OCI-LY7 (cell line): ENCODE data around the gene FAM118B. TPM values are rescaled to one million over a fixed set of nuclear protein-coding genes. Genes with fewer than 3 reads are reported as not detected.

Source experiments
- BruUV-seq: library from RNA; stranded (reverse); fragments of 400-500 nt; replicated peaks from 2 replicates; lab custom pipeline; 2021; lab: Mats Ljungman, UMichigan
- CTCF ChIA-PET: fragments of 300-600 bp; sonication (Branson Sonifier 250); formaldehyde crosslinking; loops from one replicate; lab custom pipeline; 2022; ENCODE audit warnings: antibody characterized with exemption; ENCODE audit not compliant: unreplicated experiment; lab: Charles Lee
- POLR2A ChIA-PET: fragments of 300-600 bp; sonication (Branson Sonifier 250); formaldehyde crosslinking; loops from one replicate; lab custom pipeline; 2022; ENCODE audit warnings: antibody characterized with exemption; lab: Charles Lee
- DNase-seq: peaks from one replicate; pipeline ENCODE4 v3.0.0-alpha.2; 2015; ENCODE audit warnings: low spot score
- H2AFZ ChIP-seq: fragments of 200-600 bp; sonication (generic), shearing (Covaris generic); 2 replicates; pipeline ENCODE4 v1.6.1; 2014; ENCODE audit warnings: mild to moderate bottlenecking, antibody characterized with exemption, low read length, moderate library complexity
- H3K27ac ChIP-seq: fragments of 200-600 bp; sonication (generic); 2 replicates; pipeline ENCODE4 v1.5.1; 2014; ENCODE audit warnings: mixed run types, low read depth, mild to moderate bottlenecking, moderate library complexity, low read length, inconsistent platforms; ENCODE audit not compliant: poor library complexity, severe bottlenecking
- H3K36me3 ChIP-seq: fragments of 200-600 bp; sonication (generic); 2 replicates; pipeline ENCODE4 v1.6.1; 2014; ENCODE audit warnings: mild to moderate bottlenecking, antibody characterized with exemption, low read length, moderate library complexity, mixed read lengths; ENCODE audit not compliant: insufficient read depth
- H3K4me1 ChIP-seq: fragments of 200-600 bp; sonication (generic); 2 replicates; pipeline ENCODE4 v1.5.1; 2014; ENCODE audit warnings: mild to moderate bottlenecking, low read length; ENCODE audit not compliant: insufficient read depth, poor library complexity, severe bottlenecking
- H3K4me2 ChIP-seq: fragments of 200-600 bp; sonication (generic); 2 replicates; pipeline ENCODE4 v1.6.1; 2014; ENCODE audit warnings: mild to moderate bottlenecking, low read length
- H3K4me3 ChIP-seq: fragments of 200-600 bp; sonication (generic); 2 replicates; pipeline ENCODE4 v1.5.1; 2014; ENCODE audit warnings: mild to moderate bottlenecking, low read depth, low read length; ENCODE audit not compliant: poor library complexity, severe bottlenecking
- H3K79me2 ChIP-seq: fragments of 200-600 bp; sonication (generic); 2 replicates; pipeline ENCODE4 v1.6.1; 2016; ENCODE audit warnings: low read depth, mild to moderate bottlenecking, low read length, moderate library complexity, mixed read lengths; ENCODE audit not compliant: insufficient read depth
- H3K9me2 ChIP-seq: fragments of 200-600 bp; sonication (generic); 2 replicates; pipeline ENCODE4 v1.6.1; 2016; ENCODE audit warnings: mild to moderate bottlenecking, low read length, mixed read lengths; ENCODE audit not compliant: insufficient read depth
- H3K9me3 ChIP-seq: fragments of 200-600 bp; sonication (generic); 2 replicates; pipeline ENCODE4 v1.6.1; 2014; ENCODE audit warnings: mild to moderate bottlenecking, mixed run types, low read length, mixed read lengths
- H4K20me1 ChIP-seq: fragments of 200-600 bp; sonication (generic); 2 replicates; pipeline ENCODE4 v1.6.1; 2014; ENCODE audit warnings: mild to moderate bottlenecking, antibody characterized with exemption, low read length, moderate library complexity, mixed read lengths; ENCODE audit not compliant: insufficient read depth
- EZH2phosphoT487 ChIP-seq: fragments of 200-600 bp; sonication (generic); IDR thresholded peaks from 2 replicates; pipeline ENCODE4 v1.6.1; 2018; ENCODE audit warnings: low read depth, borderline replicate concordance, mild to moderate bottlenecking, mixed run types, antibody characterized with exemption, low read length, moderate library complexity, mixed read lengths
- intact Hi-C: fragments of 100-400 bp; cut with micrococcal nuclease; formaldehyde crosslinking; loops from one replicate; pipeline ENCODE4 v1.10.0; 2022; ENCODE audit not compliant: unreplicated experiment
- total RNA-seq, 2 experiments: library from RNA; depleted of rRNA in 1 of 2; stranded (reverse); fragments of >200 nt in 1 of 2; shearing (Covaris generic) in 1 of 2; gene quantifications; 2 replicates each; pipeline ENCODE4 v1.2.3, GENCODE V29; 2014 to 2022
- TF ChIP-seq, protein P1 (sequence below): fragments of 200-600 bp; sonication (generic); conservative IDR thresholded peaks from 2 replicates; pipeline ENCODE4 v1.5.1; 2014; ENCODE audit warnings: mild to moderate bottlenecking, antibody characterized with exemption, low read length, moderate library complexity, mixed read lengths

The FAM118B gene
- total RNA-seq, 2 experiments from 2014 or later, result 9.9 to 14.8 TPM

DNA sequence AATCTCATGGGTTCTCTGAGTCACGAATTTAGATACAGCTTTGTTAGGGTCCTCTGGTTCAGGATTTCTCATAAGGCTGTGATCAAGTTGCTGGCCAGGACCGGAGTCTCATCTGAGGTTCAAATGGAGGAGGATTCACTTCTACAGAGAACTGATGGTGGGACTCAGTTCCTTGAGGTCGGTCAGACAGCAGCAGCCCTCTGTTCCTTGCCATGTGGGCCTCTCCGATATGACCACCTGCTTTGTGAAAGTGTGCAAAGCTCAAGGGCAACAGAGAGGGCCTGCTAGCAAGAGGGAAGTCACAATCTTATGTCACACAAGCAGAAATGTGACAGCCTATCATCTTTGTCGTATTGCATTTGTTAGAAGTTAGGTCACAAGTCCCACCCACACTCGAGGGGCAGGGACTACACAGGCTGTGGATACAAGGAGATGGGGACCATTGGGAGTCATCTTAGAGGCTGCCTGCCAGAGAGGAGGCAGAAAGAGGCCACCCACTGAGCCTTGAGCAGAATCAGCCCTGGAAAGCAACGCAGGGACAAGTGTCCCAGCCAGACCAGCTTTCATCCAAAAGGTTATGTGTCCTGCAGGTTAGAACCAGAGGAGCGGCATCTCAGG, 34.6 kb upstream of the FAM118B start:
- Histone ChIP-seq H3K36me3 (no peaks in the 10 kb centered on the region), H3K27ac (no peak overlapping the region), H3K4me3 (no peak overlapping the region), H4K20me1 (no peaks in the 10 kb centered on the region), H2AFZ (no peak overlapping the region), H3K4me1 (no peaks in the 10 kb centered on the region), H3K9me3 (no peaks in the 10 kb centered on the region), H3K79me2 (no peaks in the 10 kb centered on the region), H3K4me2 (no peak overlapping the region), H3K9me2 (no peaks in the 10 kb centered on the region)
- no peak for DNase-seq
- TF ChIP-seq, protein P1, sequence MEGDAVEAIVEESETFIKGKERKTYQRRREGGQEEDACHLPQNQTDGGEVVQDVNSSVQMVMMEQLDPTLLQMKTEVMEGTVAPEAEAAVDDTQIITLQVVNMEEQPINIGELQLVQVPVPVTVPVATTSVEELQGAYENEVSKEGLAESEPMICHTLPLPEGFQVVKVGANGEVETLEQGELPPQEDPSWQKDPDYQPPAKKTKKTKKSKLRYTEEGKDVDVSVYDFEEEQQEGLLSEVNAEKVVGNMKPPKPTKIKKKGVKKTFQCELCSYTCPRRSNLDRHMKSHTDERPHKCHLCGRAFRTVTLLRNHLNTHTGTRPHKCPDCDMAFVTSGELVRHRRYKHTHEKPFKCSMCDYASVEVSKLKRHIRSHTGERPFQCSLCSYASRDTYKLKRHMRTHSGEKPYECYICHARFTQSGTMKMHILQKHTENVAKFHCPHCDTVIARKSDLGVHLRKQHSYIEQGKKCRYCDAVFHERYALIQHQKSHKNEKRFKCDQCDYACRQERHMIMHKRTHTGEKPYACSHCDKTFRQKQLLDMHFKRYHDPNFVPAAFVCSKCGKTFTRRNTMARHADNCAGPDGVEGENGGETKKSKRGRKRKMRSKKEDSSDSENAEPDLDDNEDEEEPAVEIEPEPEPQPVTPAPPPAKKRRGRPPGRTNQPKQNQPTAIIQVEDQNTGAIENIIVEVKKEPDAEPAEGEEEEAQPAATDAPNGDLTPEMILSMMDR, result no peak
- no peak for TF ChIP-seq EZH2phosphoT487
- CTCF ChIA-PET, result no interaction called here
- BruUV-seq, result no TSS peak
- POLR2A ChIA-PET, result no interaction called here
- intact Hi-C loops, result no loop called here

DNA sequence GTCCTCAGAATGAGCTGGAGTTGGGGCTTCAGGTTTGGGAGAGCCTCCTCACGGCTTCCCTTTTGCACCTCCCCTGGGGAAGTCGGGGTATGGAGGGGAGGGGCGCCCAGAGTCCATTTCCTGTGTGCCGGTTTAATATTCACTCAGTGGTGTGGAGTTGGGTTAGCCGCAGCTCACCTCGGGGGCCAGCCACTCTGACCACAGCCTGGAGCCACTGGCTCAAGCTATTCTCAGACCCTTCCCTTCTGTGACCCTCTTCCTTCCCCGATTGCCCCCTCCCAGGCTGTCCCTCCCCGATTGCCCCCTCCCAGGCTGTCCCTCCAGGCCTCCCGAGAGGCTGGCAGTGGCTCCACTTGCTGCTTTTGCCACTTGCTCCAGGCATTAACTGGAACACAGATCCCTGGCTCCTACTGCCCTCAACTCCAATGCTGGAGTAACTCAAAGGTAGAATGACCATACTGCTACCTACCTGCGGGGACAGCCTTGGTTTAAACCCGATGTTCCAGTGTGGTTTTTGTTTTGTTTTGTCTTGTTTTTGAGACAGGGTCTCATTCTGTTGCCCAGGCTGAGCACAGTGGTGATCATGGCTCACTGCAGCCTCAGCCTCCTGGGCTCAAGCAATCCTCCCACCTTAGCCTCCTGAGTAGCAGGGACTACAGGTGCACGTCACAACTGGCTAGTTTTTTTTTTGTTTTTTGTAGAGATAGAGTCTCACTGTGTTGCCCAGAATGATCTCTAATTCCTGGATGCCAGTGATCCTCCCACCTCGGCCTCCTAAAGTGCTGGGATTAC, 29.4 kb upstream of the FAM118B start:
- no peak for TF ChIP-seq EZH2phosphoT487
- TF ChIP-seq, protein P1, result no peak
- Histone ChIP-seq H3K4me2 (no peak overlapping the region), H4K20me1 (no peaks in the 10 kb centered on the region), H2AFZ (no peak overlapping the region), H3K27ac (no peak overlapping the region), H3K9me3 (no peaks in the 10 kb centered on the region), H3K79me2 (no peaks in the 10 kb centered on the region), H3K4me1 (no peaks in the 10 kb centered on the region), H3K4me3 (no peak overlapping the region), H3K9me2 (no peaks in the 10 kb centered on the region), H3K36me3 (no peaks in the 10 kb centered on the region)
- no TSS peak for BruUV-seq
- intact Hi-C loops, result no loop called here
- CTCF ChIA-PET, result no interaction called here
- no peak for DNase-seq
- POLR2A ChIA-PET, result interaction anchor here (0.7 to 1.2 kb wide), 3 partner anchors 10 to 254 kb away, joined by 3 read pairs; no protein-coding TSS in a partner anchor
